SK-N-SH (cell line): ENCODE data around the gene PDGFA. TPM values are rescaled to one million over a fixed set of nuclear protein-coding genes. Genes with fewer than 3 reads are reported as not detected.

Source experiments
- CTCF ChIA-PET: fragments of 300-600, 350-600 bp; formaldehyde crosslinking; extraction: SDS; loops from one replicate; lab custom pipeline; 2021; lab: Yijun Ruan, JAX
- POLR2A ChIA-PET: fragments of 350-600 bp; sonication (Branson Sonifier 250); formaldehyde crosslinking; extraction: SDS; loops from one replicate; lab custom pipeline; 2020; ENCODE audit warnings: antibody characterized with exemption, inconsistent platforms; lab: Yijun Ruan, JAX
- DNase-seq: peaks from one replicate; pipeline ENCODE4 v3.0.0; 2012
- H2AFZ ChIP-seq: fragments of 200-600 bp; sonication (generic); 2 replicates; pipeline ENCODE4 v1.8.1; 2016; ENCODE audit warnings: antibody characterized with exemption, mild to moderate bottlenecking, low read depth
- H3F3A ChIP-seq: fragments of 200-600 bp; sonication (generic); replicated peaks from 2 replicates; pipeline ENCODE3; 2016; ENCODE audit warnings: antibody characterized with exemption, mild to moderate bottlenecking; ENCODE audit not compliant: insufficient read depth
- H3K27ac ChIP-seq, 2 experiments: fragments of 200-500 bp in 1 of 2; fragments of 200-600 bp in 1 of 2; sonication (Bioruptor generic) in 1 of 2; sonication (generic), shearing (Covaris generic) in 1 of 2; 2 replicates each; pipeline versions ENCODE4 v1.5.1 to v1.6.1; 2014 to 2016; ENCODE audit warnings: low read depth in 2 of 2, inconsistent platforms in 1 of 2, low read length in 1 of 2, mild to moderate bottlenecking in 1 of 2, mixed read lengths in 1 of 2
- H3K27me3 ChIP-seq: fragments of 200-600 bp; sonication (generic), shearing (Covaris generic); 2 replicates; pipeline ENCODE4 v1.6.1; 2016; ENCODE audit warnings: mixed run types; ENCODE audit not compliant: insufficient read depth
- H3K36me3 ChIP-seq, 2 experiments: fragments of 200-500 bp in 1 of 2; fragments of 200-600 bp in 1 of 2; sonication (Bioruptor generic) in 1 of 2; sonication (generic) in 1 of 2; replicated peaks in 1 of 2; 2 replicates each; pipeline versions ENCODE3 to v1.5.1; 2014 to 2016; ENCODE audit warnings: low read length in 1 of 2, mild to moderate bottlenecking in 1 of 2; ENCODE audit not compliant: insufficient read depth in 2 of 2, control insufficient read depth in 1 of 2
- H3K4me1 ChIP-seq, 2 experiments: fragments of 200-500 bp in 1 of 2; fragments of 200-600 bp in 1 of 2; sonication (Bioruptor generic) in 1 of 2; sonication (generic), shearing (Covaris generic) in 1 of 2; 2 replicates each; pipeline versions ENCODE4 v1.5.1 to v1.6.1; 2014 to 2016; ENCODE audit warnings: low read depth in 1 of 2, low read length in 1 of 2, mixed run types in 1 of 2; ENCODE audit not compliant: insufficient read depth in 2 of 2, control insufficient read depth in 1 of 2
- H3K4me2 ChIP-seq: fragments of 200-600 bp; sonication (generic), shearing (Covaris generic); 2 replicates; pipeline ENCODE4 v1.6.1; 2017; ENCODE audit warnings: mixed run types
- H3K4me3 ChIP-seq, 2 experiments: fragments of 200-500 bp in 1 of 2; fragments of 200-600 bp in 1 of 2; sonication (Bioruptor generic) in 1 of 2; sonication (generic), shearing (Covaris generic) in 1 of 2; 2 replicates each; pipeline versions ENCODE4 v1.5.1 to v1.8.1; 2014 to 2016; ENCODE audit warnings: low read depth in 2 of 2, inconsistent platforms in 1 of 2, low read length in 1 of 2, mild to moderate bottlenecking in 1 of 2, mixed read lengths in 1 of 2, moderate library complexity in 1 of 2
- H3K79me2 ChIP-seq: fragments of 200-600 bp; sonication (generic); 2 replicates; pipeline ENCODE4 v1.8.1; 2017; ENCODE audit warnings: mild to moderate bottlenecking; ENCODE audit not compliant: insufficient read depth
- H3K9ac ChIP-seq: fragments of 200-600 bp; sonication (generic); 2 replicates; pipeline ENCODE4 v1.6.1; 2017; ENCODE audit warnings: mixed run types
- H3K9me2 ChIP-seq: fragments of 200-600 bp; sonication (generic); 2 replicates; pipeline ENCODE4 v1.6.1; 2017; ENCODE audit warnings: mixed run types
- H3K9me3 ChIP-seq: fragments of 200-600 bp; sonication (generic); 2 replicates; pipeline ENCODE4 v1.6.1; 2017; ENCODE audit warnings: mixed run types, mild to moderate bottlenecking, moderate library complexity
- H4K20me1 ChIP-seq: fragments of 200-600 bp; sonication (generic); 2 replicates; pipeline ENCODE4 v1.6.1; 2017; ENCODE audit warnings: mild to moderate bottlenecking, mixed run types; ENCODE audit not compliant: insufficient read depth
- CHD2 ChIP-seq: fragments of 150-350 bp; IDR thresholded peaks from 2 replicates; pipeline ENCODE4 v1.6.1; 2018; ENCODE audit warnings: low read length; ENCODE audit not compliant: partially characterized antibody
- ELF1 ChIP-seq: IDR thresholded peaks from 2 replicates; pipeline ENCODE4 v1.4.0; 2012
- FOXJ3 ChIP-seq: sonication (generic); formaldehyde crosslinking; IDR thresholded peaks from 2 replicates; pipeline ENCODE4 v1.5.1; 2020; ENCODE audit warnings: mild to moderate bottlenecking, missing genetic modification reagents
- GABPA ChIP-seq: IDR thresholded peaks from 2 replicates; pipeline ENCODE4 v1.4.0; 2012; ENCODE audit warnings: low read depth, mild to moderate bottlenecking
- GATA2 ChIP-seq: sonication (generic); formaldehyde crosslinking; IDR thresholded peaks from 2 replicates; pipeline ENCODE4 v1.5.0; 2020; ENCODE audit warnings: mild to moderate bottlenecking, missing genetic modification reagents
- IRF3 ChIP-seq: fragments of 150-350 bp; IDR thresholded peaks from 2 replicates; pipeline ENCODE4 v1.6.1; 2016; ENCODE audit warnings: mild to moderate bottlenecking, low read depth, low read length
- MAX ChIP-seq: IDR thresholded peaks from 2 replicates; pipeline ENCODE4 v1.4.0; 2012; ENCODE audit warnings: low read depth
- MEF2A ChIP-seq: IDR thresholded peaks from 2 replicates; pipeline ENCODE4 v1.4.0; 2012; ENCODE audit warnings: low read depth, borderline replicate concordance
- MXI1 ChIP-seq: IDR thresholded peaks from 2 replicates; pipeline ENCODE4 v1.6.1; 2012; ENCODE audit warnings: mild to moderate bottlenecking, low read depth, low read length, improper control_type of control experiment
- NFIC ChIP-seq: IDR thresholded peaks from 2 replicates; pipeline ENCODE4 v1.4.0; 2012; ENCODE audit warnings: borderline replicate concordance
- POLR2AphosphoS5 ChIP-seq: IDR thresholded peaks from 2 replicates; pipeline ENCODE4 v1.6.1; 2012; ENCODE audit warnings: low read depth, low read length
- TAF1 ChIP-seq: IDR thresholded peaks from 2 replicates; pipeline ENCODE4 v1.6.1; 2012; ENCODE audit warnings: low read depth, mild to moderate bottlenecking, low read length, moderate library complexity, borderline replicate concordance
- TCF12 ChIP-seq: IDR thresholded peaks from 2 replicates; pipeline ENCODE4 v1.4.0; 2012
- YY1 ChIP-seq: IDR thresholded peaks from 2 replicates; pipeline ENCODE4 v1.4.0; 2012; ENCODE audit warnings: low read depth, mild to moderate bottlenecking
- WGBS: methylation state at CpG from one replicate; pipeline ENCODE4 v1.1.6; 2017; ENCODE audit warnings: low lambda C conversion rate; 5-methylcytosine and 5-hydroxymethylcytosine counted together
- polyA plus RNA-seq, 3 experiments: library from polyadenylated mRNA; depleted of rRNA; stranded (reverse); fragments of >200 nt; gene quantifications; 2 replicates each; pipeline ENCODE4 v1.2.3, GENCODE V29; 2012
- TF ChIP-seq, protein P1 (sequence below): IDR thresholded peaks from 2 replicates; pipeline ENCODE4 v1.6.1; 2012; ENCODE audit warnings: mild to moderate bottlenecking, low read depth, low read length, moderate library complexity

The PDGFA gene
- polyA plus RNA-seq, 1 of the 3 experiments (the other 2 are of a cell fraction): 18.9 TPM

GRCh38 chr7:494906-495305 is 24.7 kb downstream of the PDGFA start:
- Histone ChIP-seq H2AFZ (no peak overlapping the region), H3K27me3 (no peaks in the 10 kb centered on the region), H3K4me2 (no peak overlapping the region), H3K9ac (no peak overlapping the region), H3K9me2 (no peaks in the 10 kb centered on the region), H3K9me3 (no peaks in the 10 kb centered on the region), H3K79me2 (peaks cover 4% of the 10 kb centered on the region; the same call in 1 of the 2 replicates), H3K27ac (no peak overlapping the region), H3F3A (peaks cover 49% of the 10 kb centered on the region), H3K4me1 (peaks cover 4 to 17% of the 10 kb centered on the region in 2 experiments; a peak in 1 of 4 replicates), H3K36me3 (peaks cover 16 to 28% of the 10 kb centered on the region in 2 experiments), H4K20me1 (peaks cover 25% of the 10 kb centered on the region), H3K4me3 (no peak overlapping the region)
- TF ChIP-seq TAF1 (no peak), POLR2AphosphoS5 (no peak), GATA2 (CRISPR knock-in tag) (no peak), YY1 (no peak), FOXJ3 (CRISPR knock-in tag) (no peak), GABPA (no peak), TCF12 (no peak), MAX (no peak), NFIC (no peak)
- TF ChIP-seq, protein P1, sequence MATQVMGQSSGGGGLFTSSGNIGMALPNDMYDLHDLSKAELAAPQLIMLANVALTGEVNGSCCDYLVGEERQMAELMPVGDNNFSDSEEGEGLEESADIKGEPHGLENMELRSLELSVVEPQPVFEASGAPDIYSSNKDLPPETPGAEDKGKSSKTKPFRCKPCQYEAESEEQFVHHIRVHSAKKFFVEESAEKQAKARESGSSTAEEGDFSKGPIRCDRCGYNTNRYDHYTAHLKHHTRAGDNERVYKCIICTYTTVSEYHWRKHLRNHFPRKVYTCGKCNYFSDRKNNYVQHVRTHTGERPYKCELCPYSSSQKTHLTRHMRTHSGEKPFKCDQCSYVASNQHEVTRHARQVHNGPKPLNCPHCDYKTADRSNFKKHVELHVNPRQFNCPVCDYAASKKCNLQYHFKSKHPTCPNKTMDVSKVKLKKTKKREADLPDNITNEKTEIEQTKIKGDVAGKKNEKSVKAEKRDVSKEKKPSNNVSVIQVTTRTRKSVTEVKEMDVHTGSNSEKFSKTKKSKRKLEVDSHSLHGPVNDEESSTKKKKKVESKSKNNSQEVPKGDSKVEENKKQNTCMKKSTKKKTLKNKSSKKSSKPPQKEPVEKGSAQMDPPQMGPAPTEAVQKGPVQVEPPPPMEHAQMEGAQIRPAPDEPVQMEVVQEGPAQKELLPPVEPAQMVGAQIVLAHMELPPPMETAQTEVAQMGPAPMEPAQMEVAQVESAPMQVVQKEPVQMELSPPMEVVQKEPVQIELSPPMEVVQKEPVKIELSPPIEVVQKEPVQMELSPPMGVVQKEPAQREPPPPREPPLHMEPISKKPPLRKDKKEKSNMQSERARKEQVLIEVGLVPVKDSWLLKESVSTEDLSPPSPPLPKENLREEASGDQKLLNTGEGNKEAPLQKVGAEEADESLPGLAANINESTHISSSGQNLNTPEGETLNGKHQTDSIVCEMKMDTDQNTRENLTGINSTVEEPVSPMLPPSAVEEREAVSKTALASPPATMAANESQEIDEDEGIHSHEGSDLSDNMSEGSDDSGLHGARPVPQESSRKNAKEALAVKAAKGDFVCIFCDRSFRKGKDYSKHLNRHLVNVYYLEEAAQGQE: no peak
- CTCF ChIA-PET: no interaction called here
- POLR2A ChIA-PET: no interaction called here
- WGBS: 94% methylated on average over 3 of the region's 6 CpGs
- no peak for DNase-seq

DNA sequence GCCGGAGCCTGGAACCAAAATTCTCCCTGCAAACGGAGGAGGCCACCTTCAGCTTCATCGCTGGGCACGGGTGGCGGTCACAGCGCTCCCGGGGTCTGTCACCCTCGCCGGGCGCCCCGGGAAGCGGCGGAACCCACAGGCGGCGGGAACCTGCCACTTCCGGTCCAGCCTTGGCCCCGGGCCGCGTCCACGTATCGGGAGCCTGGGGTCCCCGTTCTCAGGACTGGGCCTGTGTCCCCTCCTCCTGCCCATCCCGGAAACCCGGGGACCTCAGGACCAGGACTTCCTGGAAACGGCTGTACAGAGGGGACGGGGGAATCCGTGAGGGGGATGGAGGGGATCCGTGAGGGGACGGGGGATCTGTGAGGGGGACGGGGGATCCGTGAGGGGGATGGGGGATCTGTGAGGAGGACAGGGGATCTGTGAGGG is 25.4 kb downstream of the PDGFA start:
- peaks cover 4 to 17% of the 10 kb centered on the region in 2 experiments; a peak in 1 of 4 replicates for H3K4me1 ChIP-seq
- H3K9me2 ChIP-seq: no peaks in the 10 kb centered on the region
- H4K20me1 ChIP-seq: peaks cover 21% of the 10 kb centered on the region
- H3K4me2 ChIP-seq: peak overlapping the region; percentile 86
- no peaks in the 10 kb centered on the region for H3K27me3 ChIP-seq
- ChIA-PET POLR2A (no interaction called here), CTCF (no interaction called here)
- peaks cover 4% of the 10 kb centered on the region; the same call in 1 of the 2 replicates for H3K79me2 ChIP-seq
- 20% methylated on average over 31 of the region's 31 CpGs for WGBS
- H3K9me3 ChIP-seq: no peaks in the 10 kb centered on the region
- peak; percentile 96 for DNase-seq
- peak overlapping the region; percentile 90 for H2AFZ ChIP-seq
- H3K36me3 ChIP-seq: peaks cover 13 to 26% of the 10 kb centered on the region in 2 experiments
- H3F3A ChIP-seq: peaks cover 46% of the 10 kb centered on the region
- peak overlapping the region; percentile 59 for H3K9ac ChIP-seq
- H3K4me3 ChIP-seq: peak overlapping the region; percentile 55 to 56
- peak overlapping the region in 1 of 2 experiments; percentile 36; a peak in 1 of 4 replicates for H3K27ac ChIP-seq
- TF ChIP-seq IRF3 (no peak), GABPA (peak; percentile 68), ELF1 (peak; percentile 46), CHD2 (no peak), MEF2A (no peak), POLR2AphosphoS5 (peak; percentile 35; the same call in 1 of the 2 replicates), YY1 (no peak), MXI1 (no peak), TAF1 (peak; percentile 67; the same call in 1 of the 2 replicates)
- TF ChIP-seq, all 33 proteins: peak for 4
